ENCODE data around the gene ARHGAP8.
"Not testable (repeated sequence)": the region's sequence is repeated elsewhere in the genome, so short reads cannot be mapped to it uniquely, and the experiment has no call there.

ARHGAP8 gene

DNA sequence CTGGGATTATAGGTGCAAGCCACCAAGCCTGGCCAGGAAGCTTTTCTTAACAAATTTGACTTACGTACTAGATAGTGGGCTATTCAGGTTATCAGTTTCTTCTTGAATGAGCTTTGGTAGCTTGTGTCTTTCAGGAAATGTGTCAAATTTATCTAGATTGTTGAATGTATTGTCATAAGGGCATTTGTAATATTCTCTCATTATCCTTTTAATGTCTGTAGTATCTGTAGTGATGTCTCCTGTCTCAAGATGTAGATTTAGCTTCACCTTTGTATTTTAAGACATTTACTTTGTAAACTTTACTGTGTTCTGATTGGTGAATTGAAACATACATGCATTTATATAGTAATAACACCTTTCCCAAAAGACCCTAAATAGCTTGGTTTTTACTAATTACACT, 20.7 kb downstream of the ARHGAP8 start:
- DNase-seq (ENCODE audit: low spot score), result no peak

DNA sequence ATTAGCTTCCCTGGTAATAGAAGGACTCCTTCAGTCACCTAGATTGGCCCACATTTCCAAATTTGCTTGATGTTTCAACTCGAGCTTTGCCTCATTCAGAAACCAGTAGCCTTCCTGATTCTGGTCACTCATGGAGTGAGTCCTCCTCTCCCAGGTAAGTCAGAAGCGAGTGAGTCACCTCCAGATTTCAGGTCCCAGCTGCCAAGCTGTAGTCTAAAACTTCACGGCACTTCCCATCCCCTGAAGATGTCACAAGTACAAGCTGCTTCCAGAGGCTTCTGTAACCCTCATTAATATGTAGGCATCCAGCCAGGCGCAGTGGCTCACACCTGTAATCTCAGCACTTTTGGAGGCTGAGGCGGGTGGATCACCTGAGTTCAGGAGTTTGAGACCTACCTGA, 23.5 kb downstream of the ARHGAP8 start:
- no peak for DNase-seq (ENCODE audit: low spot score)

DNA sequence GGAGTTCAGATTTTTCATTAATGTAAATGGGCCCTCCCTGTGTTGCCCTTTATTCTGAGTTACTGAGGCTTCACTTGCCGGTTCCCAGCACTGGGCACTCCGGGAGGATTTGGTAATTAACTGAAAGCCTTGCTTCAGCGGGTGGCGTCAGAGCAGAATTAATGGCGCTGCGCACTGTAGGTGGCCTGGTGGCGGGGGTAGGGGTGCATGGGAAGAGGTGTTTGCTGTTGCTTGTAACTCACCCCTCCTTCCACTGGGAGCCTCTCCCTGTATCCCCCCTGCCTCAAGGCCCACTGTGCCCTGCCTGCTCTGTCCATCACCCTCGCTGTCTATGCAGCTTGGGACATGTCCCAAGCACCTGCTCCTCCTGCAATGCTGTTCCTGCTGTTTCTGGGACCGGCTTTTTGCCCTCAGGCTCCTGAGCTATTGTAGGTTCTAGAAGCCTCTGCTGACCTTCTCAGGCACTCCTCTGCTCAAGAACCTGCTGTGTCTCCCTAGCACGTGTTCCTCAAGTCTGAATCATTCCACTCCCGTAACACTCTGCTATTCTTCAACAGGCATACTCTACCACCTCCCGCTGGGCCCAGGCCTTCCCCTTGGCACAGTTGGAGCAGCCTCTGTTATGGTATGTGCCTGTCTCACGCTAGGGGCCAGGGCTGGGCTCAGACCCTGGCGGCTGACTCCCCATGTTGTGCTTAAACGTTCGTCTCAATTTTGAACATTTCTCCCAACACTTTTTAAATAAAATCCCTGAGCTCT, 24.4 kb downstream of the ARHGAP8 start:
- DNase-seq (ENCODE audit: low spot score), result no peak

DNA sequence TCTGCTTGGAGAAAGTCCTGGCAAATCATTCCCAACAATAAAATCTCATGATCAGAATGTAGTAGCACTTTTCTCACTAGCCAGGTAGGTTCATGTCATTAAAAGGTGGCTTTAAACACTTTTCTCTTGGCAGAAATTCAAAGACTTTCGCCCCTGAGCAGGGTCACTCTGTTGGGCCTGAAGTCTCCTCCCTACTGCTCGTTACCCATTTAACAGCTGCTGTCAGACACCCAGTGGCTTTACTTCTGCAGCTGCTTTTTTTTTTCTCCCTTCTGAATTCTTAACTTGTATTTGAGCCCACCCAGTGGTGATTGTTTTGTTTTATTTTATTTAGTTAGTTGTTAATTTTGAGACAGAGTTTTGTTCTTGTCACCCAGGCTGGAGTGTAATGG, 25.0 kb downstream of the ARHGAP8 start:
- DNase-seq (ENCODE audit: low spot score), result no peak

DNA sequence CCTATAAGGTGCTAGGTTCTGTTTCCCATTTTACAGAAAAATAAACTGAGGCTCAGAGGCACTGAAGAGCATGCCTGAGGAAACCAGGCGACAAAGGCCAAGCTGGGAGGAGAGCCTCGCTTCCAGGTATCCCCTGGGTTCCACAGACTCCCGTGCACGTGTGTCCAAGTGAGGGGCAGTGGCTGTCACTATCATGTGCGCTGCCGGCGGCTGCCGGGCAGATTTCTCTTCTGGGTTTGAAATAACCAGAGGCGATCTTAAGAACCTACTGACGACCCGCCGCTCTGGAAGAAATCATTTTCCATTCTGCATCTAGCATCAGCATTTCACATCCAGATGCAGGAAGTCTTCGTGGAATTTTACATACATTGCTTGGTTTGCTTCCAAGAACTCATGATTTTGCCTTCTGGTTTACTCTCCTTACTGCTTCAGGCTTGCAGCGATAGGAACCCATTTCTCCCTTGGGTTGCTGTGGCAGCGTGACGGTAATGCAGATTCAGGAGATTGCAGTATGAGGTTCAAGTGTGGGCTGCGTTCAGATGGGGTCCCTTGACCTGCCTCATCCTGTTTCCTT, 28.6 kb downstream of the ARHGAP8 start:
- DNase-seq (ENCODE audit: low spot score), result no peak

DNA sequence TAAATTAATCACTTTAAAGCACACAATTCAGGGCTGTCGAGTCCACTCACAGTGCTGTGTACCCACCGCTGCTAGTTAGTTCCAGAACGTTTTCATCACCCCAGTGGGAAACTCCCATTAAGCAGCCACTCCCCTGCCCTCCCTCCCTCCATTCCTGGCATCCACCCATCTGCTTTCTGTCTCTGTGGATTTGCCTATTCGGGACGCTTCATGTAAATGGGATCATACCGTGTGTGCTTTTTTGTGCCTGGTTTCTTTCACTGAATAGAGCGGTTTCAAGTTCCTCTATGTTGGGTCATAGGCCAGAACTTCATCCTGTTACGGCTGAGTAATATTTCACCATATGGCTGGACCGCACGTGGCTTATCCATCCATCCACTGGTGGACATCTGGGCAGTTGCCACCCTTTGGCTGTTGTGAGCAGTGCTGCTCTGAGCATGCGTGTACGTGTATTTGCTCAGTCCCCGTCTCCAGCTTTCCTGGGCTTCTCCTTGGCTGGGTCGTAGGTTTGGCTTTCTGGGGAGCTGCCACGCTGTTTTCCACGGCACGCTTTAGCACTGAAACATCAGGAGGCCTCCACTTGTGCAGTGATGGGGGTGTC, 30.1 kb downstream of the ARHGAP8 start:
- no peak for DNase-seq (ENCODE audit: low spot score)

DNA sequence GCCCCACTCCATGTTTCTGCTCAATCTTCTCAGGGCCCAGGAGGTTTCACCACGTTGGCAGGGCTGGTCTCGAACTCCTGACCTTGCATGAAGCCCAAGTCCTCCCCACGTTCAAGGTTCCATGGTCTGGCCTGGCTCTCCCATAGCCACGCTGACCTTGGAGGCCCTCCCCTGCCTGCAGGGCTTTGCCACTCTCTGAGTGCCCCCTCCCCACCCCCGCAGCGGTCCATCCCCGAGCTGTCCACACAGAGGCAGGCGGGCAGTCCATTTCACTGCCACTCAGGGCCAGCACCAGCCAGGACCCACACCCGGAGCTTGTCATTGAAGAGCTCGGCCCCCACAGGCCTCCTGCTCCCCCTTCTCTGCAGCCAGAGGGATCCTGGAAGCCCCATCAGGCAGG, 30.7 kb downstream of the ARHGAP8 start:
- no peak for DNase-seq (ENCODE audit: low spot score)

DNA sequence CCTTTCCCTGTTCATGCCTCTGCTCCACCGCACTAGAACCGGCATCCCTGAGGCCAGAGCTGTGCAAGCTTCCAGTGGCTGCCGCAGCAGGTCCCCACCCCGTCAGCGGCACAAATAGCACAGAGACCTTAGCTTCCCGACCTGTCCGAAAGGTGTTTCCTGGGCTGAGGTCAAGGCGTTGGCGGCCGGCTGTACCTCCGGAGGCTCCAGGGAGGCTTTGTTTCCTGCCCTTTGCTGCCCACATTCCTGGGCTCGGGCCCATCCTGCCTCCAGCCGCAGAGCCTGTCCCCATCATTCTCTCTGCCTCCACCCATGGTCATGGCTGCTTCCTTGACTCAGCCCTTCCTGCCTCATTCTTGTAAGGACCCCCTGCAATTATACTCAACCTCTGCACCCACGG, 31.2 kb downstream of the ARHGAP8 start:
- no peak for DNase-seq (ENCODE audit: low spot score)

DNA sequence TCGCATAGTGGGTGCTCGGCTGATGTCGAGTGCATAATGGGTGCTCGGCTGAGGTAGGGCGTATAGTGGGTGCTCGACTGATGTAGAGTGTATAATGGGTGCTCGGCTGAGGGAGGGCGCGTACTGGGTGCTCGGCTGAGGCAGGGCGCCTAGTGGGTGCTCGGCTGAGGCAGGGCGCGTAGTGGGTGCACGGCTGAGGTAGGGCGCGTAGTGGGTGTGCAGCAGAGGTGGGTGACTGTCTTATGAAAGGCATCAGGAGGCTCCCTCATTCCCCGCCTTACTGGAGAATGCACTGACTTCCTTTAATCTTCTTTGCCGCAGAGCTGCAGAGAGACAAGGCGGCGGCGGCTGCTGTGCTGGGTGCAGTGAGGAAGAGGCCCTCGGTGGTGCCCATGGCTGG, 33.8 kb downstream of the ARHGAP8 start:
- DNase-seq (ENCODE audit: low spot score), result no peak

DNA sequence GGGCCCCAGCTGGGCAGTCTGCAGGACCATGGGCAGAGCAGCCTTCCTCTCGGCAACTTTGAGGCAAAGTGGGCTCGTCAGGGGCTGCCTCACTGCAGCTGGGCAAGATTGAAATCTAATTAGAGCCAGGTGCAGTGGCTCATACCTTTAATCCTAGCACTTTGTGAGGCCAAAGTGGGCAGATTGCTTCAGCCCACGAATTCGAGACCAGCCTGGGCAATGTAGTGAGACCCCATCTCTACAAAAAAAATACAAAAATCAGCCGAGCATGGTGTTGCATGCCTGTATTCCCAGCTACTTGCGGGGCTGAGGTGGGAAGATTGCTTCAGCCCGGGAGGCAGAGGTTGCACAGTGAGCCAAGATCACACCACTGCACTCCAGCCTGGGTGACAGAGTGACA, 34.2 kb downstream of the ARHGAP8 start:
- no peak for DNase-seq (ENCODE audit: low spot score)

DNA sequence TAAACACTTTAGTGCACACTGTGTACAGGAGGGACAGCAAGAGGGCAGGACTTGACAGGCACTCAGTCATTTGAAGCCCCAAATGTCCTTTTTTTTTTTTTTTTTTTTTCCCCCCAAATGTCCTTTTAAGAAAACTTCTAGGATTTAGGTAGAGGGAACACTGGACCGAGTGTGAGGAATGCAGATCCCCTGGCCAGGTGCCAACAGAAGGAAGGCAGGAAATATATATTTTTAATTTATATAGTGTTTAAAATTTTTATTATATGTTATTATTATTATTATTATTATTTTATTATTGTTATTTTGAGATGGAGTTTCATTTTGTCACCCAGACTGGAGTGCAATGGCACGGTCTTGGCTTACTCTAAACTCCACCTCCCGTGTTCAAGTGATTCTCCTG, 35.5 kb downstream of the ARHGAP8 start:
- DNase-seq (ENCODE audit: low spot score), result no peak

DNA sequence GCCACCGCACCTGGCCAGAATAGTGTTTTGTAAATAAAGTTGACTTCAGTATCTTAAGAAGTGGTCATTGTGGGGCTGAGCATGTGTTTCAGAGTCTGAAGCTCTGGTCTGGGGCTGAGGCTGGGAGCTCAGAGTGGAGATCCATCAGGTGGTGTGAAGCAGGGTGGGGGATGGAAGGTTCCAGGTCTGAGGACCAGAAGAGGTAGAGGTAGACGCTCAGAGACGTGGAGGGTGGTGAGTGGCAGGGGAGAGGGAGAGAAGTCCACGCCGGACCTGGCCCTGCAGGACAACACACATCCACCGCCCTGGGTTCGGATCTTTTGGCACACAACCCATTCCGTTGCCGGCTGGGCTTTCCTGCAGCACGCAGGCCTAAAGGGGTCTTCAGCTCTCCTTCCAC, 40.7 kb downstream of the ARHGAP8 start:
- no peak for DNase-seq (ENCODE audit: low spot score)

DNA sequence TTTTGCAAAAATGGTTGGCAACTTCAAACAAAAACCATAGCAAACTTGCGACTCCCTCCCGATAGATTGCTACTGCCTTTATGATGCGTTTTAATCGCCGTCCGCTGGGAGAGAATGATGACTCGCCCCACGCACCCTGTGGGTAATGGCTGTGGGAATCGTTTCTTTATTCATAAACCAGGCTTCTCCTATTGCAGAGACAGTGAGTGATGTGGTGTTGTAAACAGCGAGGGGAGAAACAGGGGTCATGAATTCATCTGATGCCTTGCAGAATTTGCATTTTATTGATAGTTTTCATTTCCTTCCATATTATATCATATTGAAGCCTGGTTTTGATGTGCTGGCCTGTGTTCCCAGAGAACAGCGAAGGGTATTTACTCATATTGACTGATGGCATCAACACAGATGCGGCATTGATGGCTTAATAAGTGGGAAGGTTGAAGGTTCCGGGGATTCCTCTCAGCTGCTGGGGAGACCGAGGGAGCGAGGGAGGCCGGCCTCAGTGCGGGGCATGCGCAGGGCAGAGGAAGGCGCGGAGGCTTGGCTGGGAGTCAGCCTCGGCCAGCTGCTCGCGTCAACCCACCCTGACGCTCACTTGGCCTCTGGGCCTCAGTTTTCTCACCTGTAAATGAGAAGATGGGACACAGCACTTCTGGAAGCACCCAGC, 41.3 kb downstream of the ARHGAP8 start:
- no peak for DNase-seq (ENCODE audit: low spot score)

DNA sequence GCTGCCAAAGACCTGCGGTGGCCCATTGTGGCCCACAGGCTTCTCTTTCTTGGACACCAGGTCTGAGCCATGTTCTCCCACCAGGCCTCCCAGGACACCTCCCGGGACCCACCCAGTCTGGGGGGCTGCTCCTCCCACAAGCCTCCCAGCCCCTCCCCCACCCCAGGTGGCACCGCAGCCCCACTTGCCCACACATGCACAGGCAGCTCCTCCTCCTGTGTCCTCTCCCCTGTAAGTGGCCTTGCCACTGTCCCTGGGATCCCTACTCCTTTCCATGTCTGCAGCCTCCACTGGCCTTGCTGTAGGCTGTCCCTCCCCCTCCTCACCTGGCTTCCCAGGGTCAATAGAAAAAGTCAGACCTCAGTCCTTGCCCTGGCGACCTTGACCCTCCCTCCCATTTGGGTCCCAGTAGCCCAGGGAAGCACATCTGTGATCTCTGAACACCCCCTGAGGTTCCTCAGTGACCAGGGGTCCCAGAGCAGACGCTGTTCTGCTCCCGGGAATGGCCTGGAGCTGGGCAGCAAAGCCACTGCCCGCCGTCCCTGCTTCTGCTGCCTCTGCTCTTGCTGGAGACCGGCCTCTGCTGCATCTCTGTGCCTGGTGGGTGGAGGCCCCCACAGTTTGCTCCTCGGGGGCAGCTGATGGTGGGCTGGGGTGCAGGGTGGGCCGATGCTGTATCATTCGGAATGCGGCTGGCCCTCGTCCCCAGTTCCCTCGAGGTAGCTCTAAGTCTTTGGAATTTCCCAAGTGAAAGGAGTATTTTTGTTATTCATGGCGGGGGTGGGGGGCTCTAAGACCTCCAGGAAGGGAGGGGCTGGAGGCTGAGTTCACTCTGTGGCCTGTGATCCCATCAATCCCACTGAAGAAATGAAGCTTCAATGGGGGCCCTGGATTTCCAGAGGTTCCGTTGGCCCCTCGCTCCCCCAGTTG, 43.6 kb downstream of the ARHGAP8 start:
- DNase-seq (ENCODE audit: low spot score), result no peak

DNA sequence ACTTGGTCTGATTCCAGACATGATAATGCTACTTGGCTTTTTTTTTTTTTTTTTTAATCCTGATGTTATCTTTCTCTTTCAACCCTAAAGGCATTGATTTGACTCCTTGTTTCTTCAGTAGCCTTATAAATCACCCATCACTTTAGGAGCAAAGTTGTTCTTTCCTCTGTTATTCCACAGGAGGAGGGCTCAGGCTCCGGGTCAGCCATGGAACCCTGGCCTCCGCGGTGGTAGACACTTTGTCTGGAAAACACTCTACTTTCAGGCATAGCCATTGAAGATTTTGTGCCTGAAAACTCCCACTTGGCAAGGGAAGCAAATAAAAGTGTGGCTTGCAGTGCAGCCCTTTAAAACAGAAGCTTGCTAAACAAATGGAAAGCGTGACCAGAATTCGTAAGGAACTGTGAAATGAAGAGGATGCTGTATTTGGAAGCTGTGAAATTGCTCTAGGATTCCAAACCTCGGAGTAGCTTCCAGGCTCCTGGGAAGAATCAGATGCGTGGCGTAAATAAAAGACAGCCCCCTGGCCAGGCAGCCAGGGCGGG, 44.9 kb downstream of the ARHGAP8 start:
- no peak for DNase-seq (ENCODE audit: low spot score)

DNA sequence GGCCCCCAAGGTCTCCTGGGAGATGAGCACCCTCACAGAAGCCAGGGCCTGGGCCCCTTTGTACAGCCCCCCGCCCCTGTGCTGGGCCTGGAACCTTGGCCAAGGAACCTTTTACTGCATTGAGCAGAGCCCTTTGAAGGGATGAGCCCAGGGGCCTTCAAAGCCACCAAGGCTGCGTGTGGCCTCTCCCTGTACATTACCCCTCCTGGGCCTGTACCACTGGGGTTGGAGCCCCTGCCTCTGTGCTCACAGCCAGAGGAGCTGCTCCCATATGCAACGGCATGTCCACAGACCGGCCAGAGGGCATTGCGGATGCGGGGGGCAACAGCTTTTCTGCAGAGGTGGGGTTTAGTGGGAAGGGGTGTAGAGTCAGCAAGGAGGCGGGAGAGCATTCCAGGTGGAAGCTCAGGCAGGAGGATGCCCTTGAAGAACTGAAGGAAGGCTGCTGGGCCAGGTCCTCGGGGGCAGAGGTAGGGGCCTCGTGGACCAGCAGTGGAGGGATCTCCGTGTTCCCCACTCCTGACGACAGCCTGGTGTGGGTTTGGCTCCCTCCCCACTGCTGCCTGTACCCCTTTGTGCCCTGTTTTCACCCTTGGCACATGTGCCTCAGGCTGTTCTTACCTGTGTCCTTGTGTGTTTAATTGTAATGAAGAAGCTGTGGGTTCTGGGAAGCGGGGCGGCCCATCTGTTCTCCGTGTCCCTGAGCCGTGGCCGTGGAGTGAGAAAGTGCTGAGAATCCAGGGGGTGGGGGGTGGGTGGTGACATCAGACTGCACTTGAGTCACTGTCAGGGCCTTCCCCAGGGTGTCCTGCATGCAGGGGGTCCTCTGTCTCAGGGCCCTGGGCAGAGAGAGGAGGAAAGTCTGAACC, 46.9 kb downstream of the ARHGAP8 start:
- no peak for DNase-seq (ENCODE audit: low spot score)

DNA sequence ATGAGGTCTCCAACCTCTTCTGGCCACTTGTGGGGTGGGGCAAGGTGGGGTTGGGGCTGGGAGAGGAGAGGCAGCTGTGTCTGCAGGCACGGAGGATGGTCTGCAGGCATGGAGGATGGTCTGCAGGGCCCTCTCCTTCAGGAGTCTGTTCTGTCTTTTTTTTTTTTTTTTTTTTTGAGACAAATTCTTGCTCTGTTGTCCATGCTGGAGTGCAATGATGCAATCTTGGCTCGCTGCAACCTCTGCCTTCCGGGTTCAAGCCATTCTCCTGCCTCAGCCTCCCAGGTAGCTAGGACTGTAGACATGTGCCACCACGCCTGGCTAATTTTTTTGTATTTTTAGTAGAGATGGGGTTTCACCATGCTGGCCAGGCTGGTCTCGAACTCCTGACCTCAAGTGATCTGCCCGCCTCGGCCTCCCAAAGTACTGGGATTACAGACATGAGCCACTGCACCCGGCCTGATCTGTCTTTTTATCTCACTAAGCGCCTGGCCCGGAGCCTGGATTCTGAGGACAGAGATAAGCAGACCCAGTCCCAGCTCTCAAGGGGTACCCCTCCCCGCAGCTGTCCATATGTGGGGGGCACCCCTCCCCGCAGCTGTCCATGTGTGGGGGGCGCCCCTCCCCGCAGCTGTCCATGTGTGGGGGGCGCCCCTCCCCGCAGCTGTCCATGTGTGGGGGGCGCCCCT, 47.7 kb downstream of the ARHGAP8 start:
- not testable (repeated sequence) for DNase-seq (ENCODE audit: low spot score)

DNA sequence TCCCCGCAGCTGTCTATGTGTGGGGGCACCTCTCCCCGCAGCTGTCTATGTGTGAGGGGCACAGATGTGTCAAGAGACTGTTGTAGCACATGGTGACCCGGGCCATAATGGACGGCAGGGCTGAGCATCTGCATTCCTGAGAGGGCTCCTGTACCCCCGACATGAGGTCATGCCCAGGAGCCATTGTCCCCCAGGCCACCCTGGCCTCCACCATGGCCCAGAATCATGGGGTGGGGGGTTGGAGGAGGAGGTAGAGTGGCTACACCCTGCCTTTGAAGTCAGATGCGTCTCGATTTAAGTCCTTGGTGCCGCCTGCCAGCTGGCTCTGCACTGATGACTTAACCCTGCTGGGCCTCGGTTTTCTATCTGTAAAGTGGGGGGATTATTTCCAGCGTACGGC, 49.1 kb downstream of the ARHGAP8 start:
- DNase-seq (ENCODE audit: low spot score), result no peak

DNA sequence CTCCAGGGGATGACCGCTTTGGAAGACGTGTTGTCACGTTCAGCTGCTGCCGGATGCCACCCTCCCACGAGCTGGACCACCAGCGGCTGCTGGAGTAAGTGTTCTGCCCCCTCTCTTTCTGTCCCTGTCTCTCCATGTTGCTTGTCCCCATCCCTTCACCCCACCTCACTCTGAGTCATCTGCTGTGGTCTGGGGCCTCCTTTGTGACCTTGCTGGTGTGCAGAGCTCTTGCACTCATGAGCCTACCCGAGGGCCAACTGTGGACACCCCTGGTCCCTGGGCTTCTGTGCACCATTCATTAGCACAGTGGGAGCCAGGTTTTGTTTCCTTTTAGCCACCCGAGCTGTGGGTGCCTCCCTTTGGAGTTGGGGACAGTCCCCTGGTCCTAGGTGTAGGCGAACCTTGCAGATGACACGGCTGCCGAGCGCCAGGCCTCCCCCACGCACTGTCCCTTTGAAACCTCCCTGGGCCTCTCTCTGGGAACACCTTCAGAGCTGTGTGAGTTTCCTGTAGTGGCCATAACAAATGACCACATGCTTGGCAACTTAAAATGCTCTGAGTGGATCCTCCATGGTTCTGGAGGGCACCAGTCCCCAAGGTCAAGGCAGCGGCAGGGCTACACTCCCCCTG, 49.8 kb downstream of the ARHGAP8 start:
- no peak for DNase-seq (ENCODE audit: low spot score)

DNA sequence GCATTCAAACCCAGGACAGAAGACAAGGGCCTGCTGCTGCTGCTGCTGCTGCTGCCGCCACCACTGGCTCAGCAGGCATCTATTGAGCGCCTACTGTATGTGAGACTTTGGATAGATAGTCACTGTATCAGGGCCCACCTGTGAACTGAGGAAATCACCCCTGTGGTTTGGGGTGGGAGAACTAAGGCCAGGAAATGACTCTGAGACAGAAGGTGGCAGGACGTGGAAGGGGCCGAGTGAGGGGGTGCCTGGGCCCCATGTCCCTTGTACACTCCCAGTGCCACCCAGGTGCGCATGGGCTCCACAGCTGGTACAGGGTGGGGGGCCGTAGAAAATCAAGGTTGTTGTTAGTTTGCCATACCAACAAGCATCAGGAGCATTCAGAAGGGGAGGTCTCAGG, 50.6 kb downstream of the ARHGAP8 start:
- DNase-seq (ENCODE audit: low spot score), result no peak
